HG02885 (cell line): ENCODE measurements around the gene SYT14.
"Not testable (repeated sequence)": the region's sequence is repeated elsewhere in the genome, so short reads cannot be mapped to it uniquely, and the experiment has no call there.

Experiments
- ATAC-seq: cut with Tn5 transposase; IDR thresholded peaks from one replicate; pipeline ENCODE4 v1.9.1; 2021; ENCODE audit warnings: mild to moderate bottlenecking; ENCODE audit not compliant: unreplicated experiment, poor library complexity

SYT14 gene

GRCh38 chr1:209937996-209938959 is at the start of gene SYT14:
Gene SYT14 (plus strand): TSS chr1:209938217. CDS start chr1:209938265, 48 bp downstream.
- ATAC-seq = peak; percentile 23

GRCh38 chr1:209888291-209889076 is 49.5 kb upstream of the SYT14 start:
- ATAC-seq = not testable (repeated sequence)

GRCh38 chr1:209889077-209889418 is 49.0 kb upstream of the SYT14 start:
- no peak for ATAC-seq

- no peak for ATAC-seq
Observed at GRCh38 chr1:209890641-209891330, 47.2 kb upstream of the SYT14 start.

- no peak for ATAC-seq
Observed at GRCh38 chr1:209893751-209894150, 44.3 kb upstream of the SYT14 start.

GRCh38 chr1:209895709-209896108 is 42.3 kb upstream of the SYT14 start:
- no peak for ATAC-seq

- ATAC-seq = no peak
Observed at GRCh38 chr1:209896346-209896745, 41.7 kb upstream of the SYT14 start.

- not testable (repeated sequence) for ATAC-seq
Observed at GRCh38 chr1:209898271-209898670, 39.7 kb upstream of the SYT14 start.

GRCh38 chr1:209898851-209899250 is 39.2 kb upstream of the SYT14 start:
- ATAC-seq = not testable (repeated sequence)

- no peak for ATAC-seq
Observed at GRCh38 chr1:209899948-209900347, 38.1 kb upstream of the SYT14 start.

- no peak for ATAC-seq
Observed at GRCh38 chr1:209900734-209901133, 37.3 kb upstream of the SYT14 start.

GRCh38 chr1:209901211-209901610 is 36.8 kb upstream of the SYT14 start:
- no peak for ATAC-seq

- not testable (repeated sequence) for ATAC-seq
Observed at GRCh38 chr1:209904774-209905173, 33.2 kb upstream of the SYT14 start.

- no peak for ATAC-seq
Observed at GRCh38 chr1:209911746-209912145, 26.3 kb upstream of the SYT14 start.

GRCh38 chr1:209912306-209912705 is 25.7 kb upstream of the SYT14 start:
- ATAC-seq = no peak

- ATAC-seq = not testable (repeated sequence)
Observed at GRCh38 chr1:209919637-209920036, 18.4 kb upstream of the SYT14 start.

GRCh38 chr1:209920844-209921243 is 17.2 kb upstream of the SYT14 start:
- ATAC-seq = no peak

- ATAC-seq = no peak
Observed at GRCh38 chr1:209924390-209924789, 13.6 kb upstream of the SYT14 start.

GRCh38 chr1:209926045-209926444 is 12.0 kb upstream of the SYT14 start:
- no peak for ATAC-seq

- no peak for ATAC-seq
Observed at GRCh38 chr1:209927466-209927865, 10.6 kb upstream of the SYT14 start.

GRCh38 chr1:209929751-209930150 is 8.3 kb upstream of the SYT14 start:
- ATAC-seq = no peak
